HepG2 (cell line): Measurements from ENCODE around the gene SC5D. TPM values are rescaled to one million over a fixed set of nuclear protein-coding genes. Genes with fewer than 3 reads are reported as not detected.

Experiments used
- ATAC-seq: fragments of 200-7000 bp; cut with Tn5 transposase; 3 replicates; pipeline ENCODE4 v1.9.1; 2020; ENCODE audit warnings: mild to moderate bottlenecking, moderate library complexity
- BruUV-seq: library from RNA; stranded (reverse); fragments of 400-500 nt; replicated peaks from 2 replicates; lab custom pipeline; 2021; lab: Mats Ljungman, UMichigan
- CTCF ChIA-PET: fragments of 300-600 bp; formaldehyde crosslinking; extraction: SDS; loops from one replicate; lab custom pipeline; 2021; ENCODE audit warnings: low total read pairs, inconsistent platforms, low intra/inter-chr PET ratio; lab: Yijun Ruan, JAX
- POLR2A ChIA-PET: fragments of 350-600 bp; sonication (Branson Sonifier 250); formaldehyde crosslinking; loops from one replicate; lab custom pipeline; 2020; ENCODE audit warnings: antibody characterized with exemption, inconsistent platforms; lab: Yijun Ruan, JAX
- DNase-seq: peaks from one replicate; pipeline ENCODE4 v3.0.0-alpha.2; 2015; ENCODE audit warnings: low spot score
- FAIRE-seq: peaks from 3 replicates; lab custom pipeline; 2011; peaks lifted over from hg19 to GRCh38; lab: Jason Lieb, UNC
- H2AFZ ChIP-seq: one replicate; pipeline ENCODE4 v1.6.1; 2011; ENCODE audit warnings: low read length, inconsistent platforms
- H3K27ac ChIP-seq: fragments of 300-600 bp; 3 replicates; pipeline ENCODE4 v1.8.0; 2011; ENCODE audit warnings: mixed run types, mild to moderate bottlenecking, mixed read lengths, low read length, inconsistent platforms; ENCODE audit not compliant: insufficient read depth; ENCODE audit errors: extremely low read length
- H3K27me3 ChIP-seq, 2 experiments: fragments of 200-600 bp in 1 of 2; 2 replicates in 1 of 2; 3 replicates in 1 of 2; pipeline versions ENCODE4 v1.6.0 to v1.8.0; 2011; ENCODE audit warnings: low read length in 2 of 2, mild to moderate bottlenecking in 2 of 2, moderate library complexity in 2 of 2, inconsistent platforms in 1 of 2; ENCODE audit not compliant: insufficient read depth in 2 of 2, control insufficient read depth in 1 of 2
- H3K36me3 ChIP-seq, 2 experiments: fragments of 200-600 bp in 1 of 2; replicated peaks in 1 of 2; 2 replicates in 1 of 2; 3 replicates in 1 of 2; pipeline versions ENCODE4 v1.5.1 to v1.8.0; 2011; ENCODE audit warnings: low read length in 2 of 2, inconsistent platforms in 1 of 2; ENCODE audit not compliant: insufficient read depth in 2 of 2, control insufficient read depth in 1 of 2
- H3K4me1 ChIP-seq: 2 replicates; pipeline ENCODE4 v1.5.1; 2012; ENCODE audit warnings: low read length, inconsistent platforms; ENCODE audit not compliant: insufficient read depth
- H3K4me2 ChIP-seq: 2 replicates; pipeline ENCODE4 v1.6.0; 2011; ENCODE audit warnings: low read depth, low read length, inconsistent platforms
- H3K4me3 ChIP-seq, 3 experiments: fragments of 200-600 bp in 1 of 3; sonication (generic), shearing (Covaris generic) in 1 of 3; replicated peaks in 1 of 3; 2 replicates each; pipeline ENCODE4 v1.5.1; 2011 to 2016; ENCODE audit warnings: low read length in 3 of 3, inconsistent platforms in 2 of 3, low read depth in 2 of 3, mild to moderate bottlenecking in 2 of 3, control low read depth in 1 of 3, mixed read lengths in 1 of 3; ENCODE audit not compliant: insufficient read depth in 1 of 3
- H3K79me2 ChIP-seq: one replicate; pipeline ENCODE4 v1.6.1; 2011; ENCODE audit warnings: low read length, inconsistent platforms; ENCODE audit not compliant: insufficient read depth
- H3K9ac ChIP-seq: 2 replicates; pipeline ENCODE4 v1.6.0; 2011; ENCODE audit warnings: mild to moderate bottlenecking, low read depth, low read length, inconsistent platforms; ENCODE audit not compliant: insufficient read depth
- H3K9me3 ChIP-seq: 2 replicates; pipeline ENCODE4 v1.5.1; 2012; ENCODE audit warnings: mild to moderate bottlenecking, low read length
- H4K20me1 ChIP-seq: 2 replicates; pipeline ENCODE4 v1.6.0; 2011; ENCODE audit warnings: inconsistent platforms, mild to moderate bottlenecking, low read length, moderate library complexity; ENCODE audit not compliant: insufficient read depth
- ARID2 ChIP-seq: sonication (generic); formaldehyde crosslinking; IDR thresholded peaks from 2 replicates; pipeline ENCODE4 v1.8.1; 2022; ENCODE audit warnings: mild to moderate bottlenecking, missing genetic modification reagents, borderline replicate concordance
- GABPB1 ChIP-seq: IDR thresholded peaks from 2 replicates; pipeline ENCODE4 v1.6.1; 2016; ENCODE audit warnings: mild to moderate bottlenecking, missing genetic modification reagents, moderate library complexity, missing compliant biosample characterization
- IKZF5 ChIP-seq: IDR thresholded peaks from 2 replicates; pipeline ENCODE4 v1.6.1; 2018; ENCODE audit warnings: missing genetic modification reagents, mild to moderate bottlenecking, missing compliant biosample characterization
- NFAT5 ChIP-seq: sonication (generic); formaldehyde crosslinking; IDR thresholded peaks from 2 replicates; pipeline ENCODE4 v1.4.0; 2020; ENCODE audit warnings: missing genetic modification reagents
- ZNF773 ChIP-seq: sonication (generic); formaldehyde crosslinking; IDR thresholded peaks from 2 replicates; pipeline ENCODE4 v1.4.0; 2020; ENCODE audit warnings: missing genetic modification reagents, borderline replicate concordance
- WGBS: methylation state at CpG from one replicate; pipeline ENCODE4 v1.1.6; 2017; ENCODE audit warnings: low lambda C conversion rate; 5-methylcytosine and 5-hydroxymethylcytosine counted together
- in situ Hi-C: cut with HindIII; loops from 2 replicates; pipeline ENCODE4 v1.10.0; 2017; ENCODE audit warnings: low pct_unique_long_range_greater_than_20kb; ENCODE audit not compliant: extremely low pct_ligation_motif_present
- intact Hi-C: fragments of 100-400 bp; cut with micrococcal nuclease; formaldehyde crosslinking; loops from one replicate; pipeline ENCODE4 v1.10.0; 2022; ENCODE audit not compliant: unreplicated experiment
- polyA plus RNA-seq, 8 experiments: library from polyadenylated mRNA; depleted of rRNA in 3 of 8; stranded (reverse) in 7 of 8; unstranded in 1 of 8; fragments of >200 nt; fragmentation: Illumina TruSeq in 4 of 8; extraction: Trizol in 4 of 8; gene quantifications; 2 replicates each; pipeline versions ENCODE4 v1.2.1 to v1.2.3, GENCODE V29; 2011 to 2016; ENCODE audit warnings: low read depth in 4 of 8, missing spikeins in 1 of 8, mixed read lengths in 1 of 8; ENCODE audit not compliant: insufficient read depth in 1 of 8
- total RNA-seq, 5 experiments: library from RNA; depleted of rRNA; stranded (reverse); fragments of >200 nt; fragmentation: Illumina TruSeq; extraction: Trizol; gene quantifications; 2 replicates each; pipeline ENCODE4 v1.2.3, GENCODE V29; 2016; ENCODE audit warnings: low read depth in 1 of 5

The SC5D gene
- total and polyA plus RNA-seq, 2 of the 13 experiments (the other 11 are each of a cell fraction or from before 2014, with no cell fraction given) = 84.4 to 155 TPM

GRCh38 chr11:121352251-121352891 is 59.8 kb downstream of the SC5D start:
- Histone ChIP-seq H4K20me1 (no peaks in the 10 kb centered on the region), H3K4me2 (no peak overlapping the region), H3K9ac (no peak overlapping the region)
- FAIRE-seq = no peak
- BruUV-seq = no TSS peak
- TF ChIP-seq IKZF5 (CRISPR knock-in tag) (no peak), ARID2 (no peak), NFAT5 (CRISPR knock-in tag) (no peak), GABPB1 (CRISPR knock-in tag) (no peak), ZNF773 (CRISPR knock-in tag) (no peak)
- TF ChIP-seq, all 625 proteins: peak for 0
- ChIA-PET CTCF (no interaction called here), POLR2A (no interaction called here)
- H3K4me3 ChIP-seq = no peak overlapping the region
- peaks cover 1 to 38% of the 10 kb centered on the region in 2 experiments; a peak in 4 of 5 replicates for H3K27me3 ChIP-seq
- no peaks in the 10 kb centered on the region for H3K36me3 ChIP-seq
- H2AFZ ChIP-seq = no peak overlapping the region
- no peaks in the 10 kb centered on the region for H3K79me2 ChIP-seq
- no peak for DNase-seq
- peaks cover 7% of the 10 kb centered on the region; the same call in 1 of the 2 replicates for H3K4me1 ChIP-seq
- 31% methylated on average over 8 of the region's 8 CpGs for WGBS
- ATAC-seq = no peak
- H3K27ac ChIP-seq = no peak overlapping the region
- H3K9me3 ChIP-seq = no peaks in the 10 kb centered on the region
- in situ Hi-C loops (no loop called here), intact Hi-C loops (no loop called here)
